Measurements from ENCODE around the gene XPO1. TPM values are rescaled to one million over a fixed set of nuclear protein-coding genes. Genes with fewer than 3 reads are reported as not detected.
"Not testable (repeated sequence)": the region's sequence is repeated elsewhere in the genome, so short reads cannot be mapped to it uniquely, and the experiment has no call there.

Gene XPO1
- total RNA-seq, 2 experiments from 2014 or later = 197 to 208 TPM

DNA sequence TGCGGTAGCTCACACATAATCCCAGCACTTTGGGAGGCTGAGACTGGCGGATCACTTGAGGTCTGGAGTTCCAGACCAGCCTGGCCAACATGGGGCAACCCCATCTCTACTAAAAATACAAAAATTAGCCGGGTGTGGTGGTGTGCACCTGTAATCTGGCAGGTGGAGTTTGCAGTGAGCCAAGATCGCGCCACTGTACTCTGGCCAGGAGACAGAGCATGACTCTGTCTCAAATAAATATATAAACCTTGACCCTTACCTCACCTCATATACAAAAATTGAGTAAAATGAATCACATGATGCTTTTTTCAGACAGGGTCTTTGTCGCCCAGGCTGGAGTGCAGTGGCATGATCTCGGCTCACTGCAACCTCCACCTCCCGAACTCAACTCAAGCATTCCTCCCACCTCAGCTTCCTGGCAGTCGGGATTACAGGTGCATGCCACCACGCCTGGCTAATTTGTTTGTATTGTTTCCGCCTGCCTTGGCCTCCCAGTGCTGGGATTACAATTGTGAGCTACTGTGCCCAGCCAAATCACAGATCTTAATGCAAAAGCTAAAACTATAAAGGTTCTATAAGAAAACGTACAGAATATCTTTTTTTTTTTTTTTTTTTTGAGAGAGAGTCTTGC is 25.3 kb downstream of the XPO1 start:
- DNase-seq (no peak), ATAC-seq (ENCODE audit: low read depth) (no peak)
- no peak overlapping the region for H3K27ac Mint-ChIP-seq
- no peaks in the 10 kb centered on the region for H3K27me3 Mint-ChIP-seq
- no peak overlapping the region for H3K4me3 Mint-ChIP-seq
- no peaks in the 10 kb centered on the region for H3K9me3 Mint-ChIP-seq
- peaks cover 31% of the 10 kb centered on the region for H3K36me3 Mint-ChIP-seq
- POLR2A ChIA-PET = no interaction called here
- peaks cover 6% of the 10 kb centered on the region for H3K4me1 Mint-ChIP-seq

DNA sequence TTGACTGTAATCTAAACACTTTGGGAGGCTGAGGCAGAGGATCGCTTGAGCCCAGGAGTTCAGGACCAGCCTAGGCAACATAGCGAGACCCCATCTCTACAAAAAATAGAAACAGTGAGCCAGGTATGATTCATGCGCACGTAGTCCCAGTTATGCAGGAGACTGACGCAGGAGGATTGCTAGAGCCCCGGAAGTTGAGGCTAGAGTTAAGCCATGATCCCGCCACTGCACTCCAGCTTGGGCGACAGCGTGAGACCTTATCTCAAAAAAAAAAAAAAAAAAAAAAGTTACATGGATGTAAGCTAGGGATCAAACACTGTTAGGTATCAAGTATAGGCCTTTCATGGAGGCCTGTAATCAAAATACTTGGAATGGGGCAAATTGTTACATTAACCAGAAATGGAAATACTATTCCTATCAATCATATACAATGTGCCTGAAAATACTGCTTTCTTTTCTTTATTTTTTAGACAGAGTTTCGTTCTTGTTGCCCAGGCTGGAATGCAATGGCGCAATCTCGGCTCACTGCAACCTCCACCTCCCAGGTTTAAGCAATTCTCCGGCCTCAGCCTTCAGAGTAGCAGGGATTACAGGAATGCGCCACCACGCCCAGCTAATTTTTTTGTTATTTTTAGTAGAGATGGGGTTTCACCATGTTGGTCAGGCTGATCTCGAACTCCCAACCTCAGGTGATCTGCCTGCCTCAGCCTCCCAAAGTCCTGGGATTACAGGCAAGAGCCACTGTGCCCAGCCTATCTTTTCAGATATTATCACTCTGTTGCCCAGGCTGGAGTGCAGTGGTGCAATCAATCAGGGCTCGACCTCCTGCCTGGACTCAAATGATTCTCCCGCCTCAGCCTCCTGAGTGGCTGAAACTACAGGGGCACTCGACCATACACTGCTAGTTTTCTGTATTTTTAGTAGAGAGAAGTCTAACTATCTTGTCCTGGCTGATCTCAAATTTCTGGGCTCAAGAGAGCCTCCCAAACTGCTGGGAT is 27.2 kb downstream of the XPO1 start:
- Mint-ChIP-seq H3K4me1 (peaks cover 6% of the 10 kb centered on the region), H3K4me3 (no peak overlapping the region), H3K36me3 (peaks cover 29% of the 10 kb centered on the region), H3K27ac (no peak overlapping the region), H3K27me3 (no peaks in the 10 kb centered on the region), H3K9me3 (no peaks in the 10 kb centered on the region)
- no peak for DNase-seq
- no peak for ATAC-seq (ENCODE audit: low read depth)
- POLR2A ChIA-PET = no interaction called here

DNA sequence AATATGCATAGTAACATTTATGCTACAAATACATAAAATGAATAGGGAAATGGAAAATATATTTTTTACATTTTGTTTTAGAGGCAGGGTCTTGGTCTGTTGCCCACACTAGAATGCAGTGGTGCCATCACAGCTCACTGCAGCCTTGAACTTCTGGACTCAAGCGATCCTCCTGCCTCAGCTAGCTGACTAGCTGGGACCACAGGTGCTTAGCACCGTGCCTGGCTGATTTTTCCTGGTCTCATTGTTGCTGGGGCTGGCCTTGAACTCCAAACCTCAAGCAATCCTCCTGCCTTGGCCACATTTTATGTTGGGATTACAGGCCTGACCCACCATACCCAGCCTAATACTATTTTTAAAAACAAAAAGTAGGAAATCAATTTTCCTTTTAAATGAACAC is 33.2 kb downstream of the XPO1 start:
- Mint-ChIP-seq H3K36me3 (peaks cover 16% of the 10 kb centered on the region), H3K4me1 (peaks cover 7% of the 10 kb centered on the region), H3K27me3 (no peaks in the 10 kb centered on the region), H3K9me3 (no peaks in the 10 kb centered on the region), H3K27ac (no peak overlapping the region), H3K4me3 (no peak overlapping the region)
- DNase-seq = no peak
- no peak for ATAC-seq (ENCODE audit: low read depth)
- POLR2A ChIA-PET = no interaction called here

- Mint-ChIP-seq H3K27ac (no peak overlapping the region), H3K27me3 (no peaks in the 10 kb centered on the region), H3K4me1 (peaks cover 7% of the 10 kb centered on the region), H3K36me3 (peaks cover 31% of the 10 kb centered on the region), H3K4me3 (no peak overlapping the region), H3K9me3 (no peaks in the 10 kb centered on the region)
- POLR2A ChIA-PET = no interaction called here
- DNase-seq = no peak
- ATAC-seq (ENCODE audit: low read depth) = no peak
These were observed 39.1 kb downstream of the XPO1 start for GRCh38 chr2:61499060-61499459.

GRCh38 chr2:61493523-61493942 is 44.6 kb downstream of the XPO1 start:
- ATAC-seq (ENCODE audit: low read depth) (peak; percentile 45), DNase-seq (no peak)
- Mint-ChIP-seq H3K27me3 (no peaks in the 10 kb centered on the region), H3K27ac (peak overlapping the region; percentile 39), H3K4me1 (peaks cover 15% of the 10 kb centered on the region), H3K36me3 (peaks cover 39% of the 10 kb centered on the region), H3K4me3 (peak overlapping the region; percentile 13), H3K9me3 (no peaks in the 10 kb centered on the region)
- POLR2A ChIA-PET = no interaction called here

- H3K36me3 Mint-ChIP-seq = peaks cover 39% of the 10 kb centered on the region
- H3K4me1 Mint-ChIP-seq = peaks cover 16% of the 10 kb centered on the region
- no peak for ATAC-seq (ENCODE audit: low read depth)
- POLR2A ChIA-PET = no interaction called here
- no peak overlapping the region for H3K4me3 Mint-ChIP-seq
- no peaks in the 10 kb centered on the region for H3K9me3 Mint-ChIP-seq
- DNase-seq = no peak
- no peaks in the 10 kb centered on the region for H3K27me3 Mint-ChIP-seq
- H3K27ac Mint-ChIP-seq = no peak overlapping the region
These were observed 45.7 kb downstream of the XPO1 start for GRCh38 chr2:61492476-61492875.

DNA sequence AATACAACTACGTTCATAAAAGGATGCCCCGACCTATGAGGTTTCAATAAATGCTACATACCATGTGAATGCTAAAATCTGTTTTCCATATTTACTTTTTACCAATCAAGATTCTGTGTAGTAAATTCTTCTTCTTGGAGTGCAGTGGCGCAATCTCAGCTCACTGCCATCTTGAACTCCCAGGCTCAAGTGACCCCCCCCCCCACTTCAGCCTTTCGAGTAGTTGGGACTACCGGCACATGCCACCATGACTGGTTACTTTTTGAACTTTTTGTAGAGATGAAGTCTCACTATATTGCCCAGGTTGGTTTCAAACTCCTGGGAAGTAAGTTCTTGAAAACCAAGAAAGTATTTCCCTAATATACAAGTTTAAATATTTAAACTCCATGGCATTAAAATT is 52.9 kb downstream of the XPO1 start:
- no peak for ATAC-seq (ENCODE audit: low read depth)
- Mint-ChIP-seq H3K27ac (no peak overlapping the region), H3K4me3 (no peak overlapping the region), H3K36me3 (peaks cover 29% of the 10 kb centered on the region), H3K4me1 (peaks cover 4% of the 10 kb centered on the region), H3K27me3 (no peaks in the 10 kb centered on the region), H3K9me3 (no peaks in the 10 kb centered on the region)
- DNase-seq = no peak
- POLR2A ChIA-PET = no interaction called here

DNA sequence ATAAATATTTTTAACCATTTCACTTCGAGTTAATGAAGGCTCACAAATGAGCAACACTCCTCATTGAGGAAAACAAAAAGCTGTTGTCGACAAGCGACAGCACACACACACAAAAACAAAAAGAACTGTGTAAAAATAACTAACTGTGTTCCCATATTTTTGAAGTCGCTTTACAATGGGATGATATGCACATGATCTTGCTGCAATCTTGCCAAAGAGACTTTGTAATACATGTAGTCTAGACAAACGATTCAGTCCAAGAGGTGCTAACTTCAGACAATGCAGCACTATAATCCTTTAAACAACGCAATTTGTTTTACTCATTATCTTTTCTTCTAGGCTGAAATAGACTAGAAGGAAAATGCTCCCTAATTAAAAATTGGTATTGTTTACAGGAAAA is 60.1 kb downstream of the XPO1 start:
- H3K4me1 Mint-ChIP-seq = peaks cover under 1% of the 10 kb centered on the region
- H3K36me3 Mint-ChIP-seq = peaks cover 28% of the 10 kb centered on the region
- POLR2A ChIA-PET = no interaction called here
- H3K4me3 Mint-ChIP-seq = no peak overlapping the region
- no peak overlapping the region for H3K27ac Mint-ChIP-seq
- DNase-seq (no peak), ATAC-seq (ENCODE audit: low read depth) (no peak)
- H3K9me3 Mint-ChIP-seq = no peaks in the 10 kb centered on the region
- no peaks in the 10 kb centered on the region for H3K27me3 Mint-ChIP-seq

DNA sequence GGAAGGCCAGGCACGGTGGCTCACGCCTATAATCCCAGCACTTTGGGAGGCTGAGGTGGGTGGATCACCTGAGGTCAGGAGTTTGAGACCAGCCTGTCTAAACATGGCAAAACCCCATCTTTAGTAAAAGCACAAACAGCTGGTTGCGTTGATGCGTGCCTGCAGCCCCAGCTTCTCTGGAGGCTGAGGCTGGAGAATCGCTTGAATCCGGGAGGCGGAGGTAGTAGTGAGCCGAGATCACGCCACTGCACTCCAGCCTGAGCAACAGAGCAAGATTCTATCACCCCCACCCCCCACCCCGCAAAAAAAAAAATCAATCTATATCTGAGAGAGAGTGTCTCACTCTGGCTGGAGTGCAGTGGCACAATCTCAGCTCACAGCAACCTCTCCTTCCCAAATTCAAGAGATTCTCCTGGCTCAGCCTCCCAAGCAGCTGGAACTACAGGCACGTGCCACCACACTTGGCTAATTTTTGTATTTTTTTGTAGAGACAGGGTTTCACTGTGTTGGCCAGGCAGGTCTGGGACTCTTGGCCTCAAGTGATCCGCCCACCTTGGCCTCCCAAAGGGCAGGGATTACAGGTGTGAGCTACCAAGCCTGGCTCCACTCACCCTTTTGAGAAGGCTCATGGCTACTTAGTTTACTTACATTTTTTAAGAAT is 61.1 kb downstream of the XPO1 start:
- H3K27me3 Mint-ChIP-seq; ATAC-seq (ENCODE audit: low read depth); DNase-seq; H3K4me3 Mint-ChIP-seq; H3K9me3 Mint-ChIP-seq; H3K4me1 Mint-ChIP-seq: not testable (repeated sequence)
- POLR2A ChIA-PET = interaction anchor here (0.9 kb wide), 1 partner anchor 61 kb away, joined by 3 read pairs; the partner anchor contains the start of gene XPO1
- Mint-ChIP-seq H3K27ac (peak overlapping the region; percentile 19), H3K36me3 (peaks cover 25% of the 10 kb centered on the region)

DNA sequence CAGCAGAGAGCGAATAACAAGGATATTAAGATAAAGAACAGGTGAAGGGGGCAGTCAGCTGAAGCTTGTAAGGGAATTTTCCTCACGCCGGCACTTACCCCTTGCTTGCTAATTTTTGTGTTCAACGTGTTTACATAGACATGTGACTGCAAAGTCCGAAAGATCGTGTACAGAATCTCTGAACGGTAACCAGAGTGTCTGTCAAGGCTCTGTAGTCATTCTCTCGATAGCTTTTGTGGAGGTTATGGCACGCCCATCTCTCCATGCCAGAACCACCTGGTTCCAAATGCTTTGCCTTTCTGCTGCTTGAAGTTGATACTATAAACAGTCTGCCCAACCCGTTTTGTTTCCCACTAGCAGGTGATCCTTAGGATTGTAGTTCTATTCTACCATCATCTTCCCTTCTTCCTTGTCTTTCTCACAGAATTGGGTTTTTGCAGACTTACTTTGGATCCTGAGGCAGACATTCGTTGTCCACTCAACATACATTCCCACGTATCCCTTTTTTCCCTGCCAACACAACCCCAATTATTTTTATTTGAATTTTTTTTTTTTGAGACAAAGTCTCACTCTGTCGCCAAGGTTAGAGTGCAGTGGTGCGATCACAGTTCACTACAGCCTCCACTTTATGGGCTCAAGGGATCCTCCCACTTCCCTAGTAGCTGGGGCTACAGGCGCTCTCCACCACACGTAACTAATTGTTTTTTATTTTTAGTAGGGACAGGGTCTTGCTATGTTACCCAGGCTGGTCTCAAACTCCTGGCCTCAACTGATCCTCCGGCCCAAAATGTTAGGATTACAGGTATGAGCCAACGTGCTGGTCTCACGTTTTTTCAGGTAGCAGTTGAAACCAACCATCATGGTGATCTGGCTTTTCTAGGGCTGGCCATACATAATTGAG is 66.0 kb downstream of the XPO1 start:
- peaks cover 22% of the 10 kb centered on the region for H3K4me1 Mint-ChIP-seq
- H3K4me3 Mint-ChIP-seq = peak overlapping the region; percentile 98
- peaks cover 13% of the 10 kb centered on the region for H3K36me3 Mint-ChIP-seq
- no peaks in the 10 kb centered on the region for H3K9me3 Mint-ChIP-seq
- POLR2A ChIA-PET = interaction anchor here (0.8 to 3.0 kb wide), 3 partner anchors 65 to 294 kb away, joined by 3 to 13 read pairs (median 5); partner anchors contain the start of gene XPO1
- DNase-seq = no peak
- peak overlapping the region; percentile 96 for H3K27ac Mint-ChIP-seq
- no peaks in the 10 kb centered on the region for H3K27me3 Mint-ChIP-seq
- ATAC-seq (ENCODE audit: low read depth) = no peak

GRCh38 chr2:61470965-61471904 is 66.9 kb downstream of the XPO1 start, which contains the start of gene USP34:
Gene USP34 (minus strand): TSS chr2:61471087. CDS start chr2:61470692, 395 bp downstream.
- Mint-ChIP-seq H3K4me1 (peaks cover 22% of the 10 kb centered on the region), H3K4me3 (peak within 1 kb of the TSS; percentile 98), H3K9me3 (no peaks in the 10 kb centered on the region), H3K27ac (peak within 1 kb of the TSS; percentile 96), H3K36me3 (peaks cover 9% of the 10 kb centered on the region), H3K27me3 (no peaks in the 10 kb centered on the region)
- POLR2A ChIA-PET = interaction anchor here (0.8 to 3.0 kb wide), 4 partner anchors 66 to 454 kb away, joined by 3 to 13 read pairs (median 4); partner anchors contain the start of genes PEX13 and XPO1
- ATAC-seq (ENCODE audit: low read depth) = peak; percentile 93
- peak; percentile 90 for DNase-seq

Data from activated naive CD8-positive, alpha-beta T cell treated with anti-CD3 and anti-CD28 coated beads, Interleukin-2, amount 10 ng/mL, durations not matched to agents 7 days and 5 days (primary cell).